HG03097 (cell line): Measurements from ENCODE around the gene PARD6G.

ENCODE experiments used
- ATAC-seq: cut with Tn5 transposase; IDR thresholded peaks from one replicate; pipeline ENCODE4 v1.9.1; 2021; ENCODE audit not compliant: unreplicated experiment, low FRiP score

PARD6G gene

DNA sequence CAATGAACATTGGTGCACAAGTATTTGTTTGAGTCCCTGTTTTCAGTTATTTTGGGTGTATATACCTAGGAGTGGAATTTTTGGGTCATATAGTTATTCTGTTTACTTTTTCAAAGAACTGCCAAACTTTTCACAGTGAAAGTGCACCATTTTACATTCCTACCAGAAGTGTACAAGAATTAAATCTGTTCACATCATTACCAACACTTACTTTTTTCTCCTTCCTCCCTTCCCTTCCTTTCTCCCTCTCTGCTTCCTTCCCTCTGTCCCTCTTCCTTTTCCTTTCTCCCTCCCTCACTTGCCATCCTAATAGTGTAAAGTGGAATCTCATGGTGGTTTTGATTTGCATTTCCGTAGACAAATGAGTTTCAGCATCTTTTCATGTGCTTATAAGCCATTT, 126.4 kb downstream of the PARD6G start:
- ATAC-seq, result no peak

DNA sequence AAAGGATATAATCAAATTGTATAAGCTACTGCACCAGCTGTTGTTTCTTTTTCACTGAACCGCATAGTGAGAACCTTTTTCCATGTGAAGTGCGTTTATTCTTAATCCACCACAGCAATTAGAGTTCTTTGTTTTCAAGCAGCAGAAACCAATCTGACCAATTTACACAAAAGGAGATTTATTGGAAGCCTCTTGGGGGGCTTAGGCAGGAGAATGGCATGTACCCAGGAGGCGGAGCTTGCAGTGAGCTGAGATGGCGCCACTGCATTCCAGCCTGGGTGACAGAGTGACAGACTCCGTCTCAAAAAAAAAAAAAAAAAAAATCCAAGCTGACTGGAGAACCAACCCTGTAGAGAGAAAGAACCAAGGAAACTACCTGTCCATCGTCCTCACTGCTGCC, 128.2 kb downstream of the PARD6G start:
- ATAC-seq, result no peak

DNA sequence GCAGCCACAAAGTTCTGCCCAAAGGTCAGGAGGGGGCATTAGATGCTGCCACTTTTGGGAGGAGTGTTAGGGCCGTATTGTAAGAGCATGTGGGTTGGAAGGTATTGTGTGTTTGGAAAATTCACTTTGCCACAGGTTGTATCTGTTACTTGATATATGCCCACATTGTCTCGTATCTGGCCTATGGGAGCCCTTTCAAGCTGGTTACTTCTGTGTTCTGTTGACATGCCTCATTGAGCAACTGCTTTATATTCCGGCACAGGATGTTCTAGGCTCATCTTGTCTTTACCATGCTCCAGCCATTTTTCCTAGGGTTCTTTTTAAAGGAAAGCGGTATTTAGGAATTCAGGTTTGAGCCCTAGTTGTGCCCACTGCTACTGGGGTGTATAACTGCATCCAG, 132.3 kb downstream of the PARD6G start:
- no peak for ATAC-seq

GRCh38 chr18:80112624-80113248, 134.6 kb downstream of the PARD6G start:
- ATAC-seq, result no peak

DNA sequence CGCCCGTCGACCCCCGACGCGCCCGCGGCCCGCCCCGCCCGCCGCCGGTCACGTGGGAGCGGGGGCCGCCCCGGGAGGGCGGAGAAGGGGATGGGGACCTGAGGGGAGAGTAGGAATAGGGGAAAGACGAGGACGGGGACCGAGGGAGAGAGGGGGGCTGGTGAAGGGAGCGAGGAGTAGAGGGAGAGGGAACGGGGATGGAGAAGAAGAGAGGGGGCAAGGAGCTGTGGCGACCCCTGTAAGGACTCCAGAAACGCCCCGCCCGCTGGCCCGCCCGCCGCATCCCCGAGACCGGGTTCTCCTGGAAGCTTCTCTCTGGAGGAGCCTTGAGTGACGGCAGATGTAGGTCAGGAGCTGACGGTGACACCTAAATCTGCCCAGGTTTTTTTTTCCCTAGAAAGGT, 137.6 kb downstream of the PARD6G start:
- no peak for ATAC-seq

- ATAC-seq, result peak; percentile 61
These were observed 138.3 kb downstream of the PARD6G start, which contains the start of gene ADNP2 for GRCh38 chr18:80108739-80109675. TSS of gene ADNP2 (plus strand) at chr18:80109262. CDS start at chr18:80117543, 8,281 bp downstream.

DNA sequence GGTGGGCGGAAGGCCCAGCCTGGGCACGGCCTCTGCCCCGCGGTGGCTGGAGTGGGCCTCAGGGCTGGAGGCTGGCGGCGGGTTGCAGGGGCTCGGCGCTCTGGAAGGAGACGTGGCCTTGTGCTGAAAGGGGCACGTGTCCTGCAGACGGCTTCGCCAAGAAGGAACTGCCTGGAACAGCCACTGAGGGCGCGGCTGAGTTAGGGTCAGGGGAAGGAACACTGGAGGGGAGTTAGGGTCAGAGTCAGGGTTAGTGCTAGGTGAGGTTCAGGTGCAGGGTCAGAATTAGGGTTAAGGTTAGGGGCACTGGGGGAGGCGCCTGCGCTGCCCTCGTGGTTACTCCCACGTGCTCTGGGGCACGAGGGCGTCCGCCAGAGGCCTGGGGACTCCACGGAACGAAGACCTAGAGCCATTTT, 139.2 kb downstream of the PARD6G start:
- no peak for ATAC-seq

DNA sequence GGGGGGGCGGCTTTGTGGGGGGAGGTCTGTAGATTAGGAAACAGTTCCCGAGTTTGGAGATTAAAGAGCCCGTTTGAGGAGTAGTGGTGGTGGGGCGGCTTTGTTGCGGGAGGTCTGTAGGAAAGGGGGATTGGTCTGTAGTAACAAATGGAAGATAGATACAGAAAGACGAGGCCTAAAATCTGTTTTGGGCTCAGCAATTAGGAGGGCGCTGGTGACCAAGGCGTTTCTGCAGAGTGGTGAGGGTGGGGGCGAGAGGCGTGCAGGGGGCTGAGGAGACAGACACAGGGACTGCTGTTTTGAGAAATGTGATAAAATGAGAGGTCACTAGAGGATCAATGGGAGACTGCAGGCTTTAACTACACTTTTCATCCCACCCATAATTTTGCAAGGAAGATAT, 139.9 kb downstream of the PARD6G start:
- ATAC-seq, result no peak
